ENCODE measurements around the gene JAZF1. TPM values are rescaled to one million over a fixed set of nuclear protein-coding genes. Genes with fewer than 3 reads are reported as not detected.

Gene JAZF1
- total RNA-seq, 1 experiment from 2014 or later: 0.95 TPM

DNA sequence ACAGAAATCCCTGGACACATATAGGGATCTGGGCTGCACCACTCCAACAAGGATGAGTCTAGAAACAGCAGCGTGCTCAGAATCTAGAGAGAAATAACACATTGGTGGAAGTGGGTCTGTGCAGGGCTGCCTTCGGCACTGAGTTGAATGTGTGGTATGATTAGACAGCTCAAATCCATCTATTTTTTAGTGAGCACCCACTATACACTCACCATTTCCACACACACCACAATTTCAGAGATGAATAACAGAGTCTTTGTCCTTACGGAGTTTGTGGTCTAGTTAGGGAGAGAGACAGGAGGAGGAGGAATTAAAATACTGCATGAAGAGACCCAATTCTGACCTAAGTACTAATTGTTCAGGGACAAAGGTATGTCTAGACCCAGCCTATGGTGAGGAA is 44.2 kb downstream of the JAZF1 start:
- H3K36me3 Mint-ChIP-seq (ENCODE audit: insufficient read depth, unreplicated experiment): no peaks in the 10 kb centered on the region
- peaks cover 4% of the 10 kb centered on the region for H3K27me3 Mint-ChIP-seq (ENCODE audit: insufficient read depth, unreplicated experiment)
- no peaks in the 10 kb centered on the region for H3K4me1 ChIP-seq
- H3K27me3 ChIP-seq (replicated peaks; ENCODE audit: control insufficient read depth, insufficient read depth, low read length): no peaks in the 10 kb centered on the region
- DNase-seq: no peak
- POLR2A ChIA-PET: no interaction called here
- no peaks in the 10 kb centered on the region for H3K4me1 Mint-ChIP-seq (ENCODE audit: low read depth, unreplicated experiment)
- H3K36me3 ChIP-seq (ENCODE audit: control insufficient read depth, insufficient read depth, low read length): no peaks in the 10 kb centered on the region
- no peak overlapping the region for H3K4me3 ChIP-seq (ENCODE audit: low read depth, low read length)
- no peak overlapping the region for H3K4me3 Mint-ChIP-seq (ENCODE audit: unreplicated experiment)
- H3K9me3 Mint-ChIP-seq (ENCODE audit: unreplicated experiment): no peaks in the 10 kb centered on the region
- no peak for TF ChIP-seq CTCF (IDR thresholded peaks at IDR 0.05; ENCODE audit: insufficient read depth in 1 of 2, low read depth in 1 of 2, low read length in 1 of 2, severe bottlenecking in 1 of 2, unreplicated experiment in 1 of 2)
- H3K9me3 ChIP-seq: no peaks in the 10 kb centered on the region
- intact Hi-C loops (cut with micrococcal nuclease; ENCODE audit: unreplicated experiment): no loop called here
- no TSS peak for BruUV-seq (replicated peaks)
- no peak overlapping the region for H3K27ac Mint-ChIP-seq (ENCODE audit: unreplicated experiment)
- CTCF ChIA-PET: no interaction called here

DNA sequence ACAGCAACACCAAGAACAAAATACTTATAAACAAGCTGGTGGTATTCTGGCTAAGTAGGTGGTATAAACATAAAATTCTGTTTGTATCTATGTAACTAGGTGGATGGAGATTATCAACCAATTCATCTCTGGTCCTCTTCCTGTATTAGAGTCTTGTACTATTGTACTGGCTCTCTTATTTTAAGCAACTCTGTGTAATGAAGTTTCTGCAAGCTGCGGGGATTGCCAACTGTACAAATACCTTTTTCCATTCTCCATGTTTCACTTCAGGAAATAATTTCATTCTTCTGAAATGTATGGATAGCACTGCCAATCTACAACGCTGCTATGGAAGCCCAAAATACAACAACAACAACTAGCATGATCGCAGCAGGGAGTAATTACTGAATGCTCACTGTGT is 44.8 kb downstream of the JAZF1 start:
- ChIA-PET POLR2A (no interaction called here), CTCF (no interaction called here)
- Mint-ChIP-seq H3K4me3 (ENCODE audit: unreplicated experiment) (no peak overlapping the region), H3K27me3 (ENCODE audit: insufficient read depth, unreplicated experiment) (peaks cover 4% of the 10 kb centered on the region), H3K27ac (ENCODE audit: unreplicated experiment) (no peak overlapping the region), H3K36me3 (ENCODE audit: insufficient read depth, unreplicated experiment) (no peaks in the 10 kb centered on the region), H3K9me3 (ENCODE audit: unreplicated experiment) (no peaks in the 10 kb centered on the region), H3K4me1 (ENCODE audit: low read depth, unreplicated experiment) (no peaks in the 10 kb centered on the region)
- Histone ChIP-seq H3K4me1 (no peaks in the 10 kb centered on the region), H3K27me3 (replicated peaks; ENCODE audit: control insufficient read depth, insufficient read depth, low read length) (no peaks in the 10 kb centered on the region), H3K9me3 (no peaks in the 10 kb centered on the region), H3K36me3 (ENCODE audit: control insufficient read depth, insufficient read depth, low read length) (no peaks in the 10 kb centered on the region), H3K4me3 (ENCODE audit: low read depth, low read length) (no peak overlapping the region)
- no peak for TF ChIP-seq CTCF (IDR thresholded peaks at IDR 0.05; ENCODE audit: insufficient read depth in 1 of 2, low read depth in 1 of 2, low read length in 1 of 2, severe bottlenecking in 1 of 2, unreplicated experiment in 1 of 2)
- intact Hi-C loops (cut with micrococcal nuclease; ENCODE audit: unreplicated experiment): no loop called here
- no TSS peak for BruUV-seq (replicated peaks)
- DNase-seq: no peak

DNA sequence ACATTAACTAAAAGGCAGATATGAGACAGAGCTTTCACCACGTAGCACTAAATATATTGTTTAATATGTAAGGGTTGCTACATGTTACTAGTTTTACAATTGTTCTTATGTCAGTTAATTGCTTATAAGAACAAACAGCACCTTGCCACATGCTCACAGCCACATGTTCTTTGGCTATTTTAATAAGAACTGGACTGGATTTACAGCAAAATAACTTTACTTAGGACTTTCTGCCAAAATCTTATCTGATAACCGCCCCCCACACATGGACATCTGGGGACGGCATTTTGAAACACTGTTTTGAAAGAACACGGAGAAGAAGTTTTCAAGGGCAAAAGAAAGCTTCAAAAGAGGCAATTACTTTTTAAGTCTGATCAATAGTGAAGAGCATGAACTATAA is 45.3 kb downstream of the JAZF1 start:
- DNase-seq: no peak
- Mint-ChIP-seq H3K27me3 (ENCODE audit: insufficient read depth, unreplicated experiment) (peaks cover 4% of the 10 kb centered on the region), H3K9me3 (ENCODE audit: unreplicated experiment) (no peaks in the 10 kb centered on the region), H3K27ac (ENCODE audit: unreplicated experiment) (no peak overlapping the region), H3K4me1 (ENCODE audit: low read depth, unreplicated experiment) (no peaks in the 10 kb centered on the region), H3K4me3 (ENCODE audit: unreplicated experiment) (no peak overlapping the region), H3K36me3 (ENCODE audit: insufficient read depth, unreplicated experiment) (no peaks in the 10 kb centered on the region)
- Histone ChIP-seq H3K36me3 (ENCODE audit: control insufficient read depth, insufficient read depth, low read length) (no peaks in the 10 kb centered on the region), H3K4me3 (ENCODE audit: low read depth, low read length) (no peak overlapping the region), H3K4me1 (no peaks in the 10 kb centered on the region), H3K27me3 (replicated peaks; ENCODE audit: control insufficient read depth, insufficient read depth, low read length) (no peaks in the 10 kb centered on the region), H3K9me3 (no peaks in the 10 kb centered on the region)
- intact Hi-C loops (cut with micrococcal nuclease; ENCODE audit: unreplicated experiment): no loop called here
- TF ChIP-seq CTCF (IDR thresholded peaks at IDR 0.05; ENCODE audit: insufficient read depth in 1 of 2, low read depth in 1 of 2, low read length in 1 of 2, severe bottlenecking in 1 of 2, unreplicated experiment in 1 of 2): no peak
- POLR2A ChIA-PET: no interaction called here
- BruUV-seq (replicated peaks): no TSS peak
- CTCF ChIA-PET: no interaction called here
